Activated CD8-positive, alpha-beta memory T cell treated with anti-CD3 and anti-CD28 coated beads, Interleukin-2, amount 10 ng/mL, durations not matched to agents 7 days and 5 days (primary cell): ENCODE data around the gene DGKD. TPM values are rescaled to one million over a fixed set of nuclear protein-coding genes. Genes with fewer than 3 reads are reported as not detected.
A peak's percentile ranks its signal among the peaks of the same experiment; 100 is the strongest.

Experiments used
- ATAC-seq: fragments of 150-1000 bp; cut with Tn5 transposase; one replicate; pipeline ENCODE4 v1.10.0; 2021; ENCODE audit warnings: moderate library complexity
- CTCF ChIA-PET: fragments of 350-600 bp; sonication (Branson Sonifier 250); formaldehyde crosslinking; loops from one replicate; lab custom pipeline; 2021; ENCODE audit warnings: antibody characterized with exemption; lab: Charles Lee
- DNase-seq: peaks from one replicate; pipeline ENCODE4 v3.0.0-alpha.2; 2020
- H3K27ac Mint-ChIP-seq: one replicate; pipeline ENCODE4 v1.8.0; 2021; ENCODE audit warnings: mild to moderate bottlenecking, mixed read lengths
- H3K27me3 Mint-ChIP-seq: one replicate; pipeline ENCODE4 v1.8.0; 2021; ENCODE audit warnings: mixed read lengths
- H3K36me3 Mint-ChIP-seq: one replicate; pipeline ENCODE4 v1.8.0; 2021; ENCODE audit warnings: mild to moderate bottlenecking, mixed read lengths
- H3K4me1 Mint-ChIP-seq: one replicate; pipeline ENCODE4 v1.8.0; 2021; ENCODE audit warnings: mixed read lengths
- H3K4me3 Mint-ChIP-seq: one replicate; pipeline ENCODE4 v1.8.0; 2021; ENCODE audit warnings: mild to moderate bottlenecking, moderate library complexity, mixed read lengths
- H3K9me3 Mint-ChIP-seq: one replicate; pipeline ENCODE4 v1.8.0; 2022; ENCODE audit warnings: low read depth, mixed read lengths
- total RNA-seq, 2 experiments: library from RNA; stranded (reverse); gene quantifications; one replicate each; pipeline ENCODE4 v1.2.3, GENCODE V29; 2021

DGKD gene
- total RNA-seq, 2 experiments from 2014 or later: 42.3 to 92.4 TPM

DNA sequence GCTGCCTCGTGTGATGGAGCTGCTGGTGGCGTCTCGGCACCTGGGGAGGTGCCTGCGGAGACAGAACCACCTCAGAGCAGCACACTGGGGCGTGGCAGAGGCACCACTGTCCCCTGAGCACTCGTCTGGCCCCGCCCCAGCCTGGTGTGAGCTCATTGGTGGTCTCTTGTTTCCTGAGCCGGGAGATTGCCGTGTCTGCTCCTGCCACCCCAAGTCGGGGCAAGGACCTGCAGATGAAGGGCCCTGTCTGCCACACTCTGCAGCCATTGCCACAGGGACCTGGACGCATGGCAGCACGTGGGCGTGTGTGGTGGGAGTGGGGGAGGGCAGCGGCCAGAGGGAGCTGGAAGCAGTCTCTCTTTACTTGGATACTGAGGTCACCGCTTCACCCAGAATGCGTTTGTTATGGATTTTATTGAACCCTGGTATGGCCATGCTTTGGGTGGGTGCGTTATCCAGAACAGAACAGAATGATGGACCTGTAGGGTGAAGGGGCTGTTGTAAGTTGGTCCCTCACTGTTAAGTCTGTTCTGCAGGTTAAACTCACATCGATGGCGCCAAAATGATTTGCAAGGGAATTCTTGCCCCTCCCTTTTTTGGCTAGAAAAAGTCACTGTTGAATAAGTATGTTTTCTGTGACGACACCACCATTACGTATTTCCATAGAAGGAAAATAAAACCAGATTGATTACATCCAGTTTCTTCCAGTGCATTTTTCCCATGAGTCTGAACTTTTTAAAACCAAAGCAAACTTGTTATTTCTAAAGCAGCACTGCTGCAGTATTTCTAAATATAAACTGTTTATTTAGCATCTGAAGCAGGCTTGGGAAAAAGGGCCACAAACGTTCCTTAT lies 120.2 kb downstream of the DGKD start:
- Mint-ChIP-seq H3K4me1 (no peaks in the 10 kb centered on the region), H3K36me3 (peaks cover 10% of the 10 kb centered on the region), H3K27me3 (no peaks in the 10 kb centered on the region), H3K9me3 (no peaks in the 10 kb centered on the region), H3K4me3 (no peak overlapping the region), H3K27ac (no peak overlapping the region)
- DNase-seq (no peak), ATAC-seq (no peak)
- CTCF ChIA-PET: interaction anchor here (1.0 kb wide), 1 partner anchor 31 kb away, joined by 3 read pairs; no protein-coding TSS in a partner anchor

DNA sequence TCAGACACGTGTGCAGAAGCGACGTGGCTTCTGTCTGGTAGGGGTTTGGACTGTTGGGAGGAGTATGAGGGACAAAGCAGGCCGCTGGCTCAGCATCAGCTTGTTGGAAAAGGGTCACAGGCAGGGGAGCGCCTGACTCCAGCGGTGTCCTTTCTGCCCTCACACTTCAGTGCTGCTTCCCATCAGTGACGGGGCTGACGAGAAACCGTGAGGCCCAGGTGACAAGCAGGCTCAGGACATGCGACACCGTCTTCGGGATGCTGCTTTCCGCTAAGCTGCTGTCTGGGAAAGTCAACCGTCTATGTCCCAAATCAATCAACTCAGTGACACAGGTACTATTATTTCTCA lies 121.7 kb downstream of the DGKD start:
- no peak overlapping the region for H3K27ac Mint-ChIP-seq
- DNase-seq: no peak
- H3K9me3 Mint-ChIP-seq: no peaks in the 10 kb centered on the region
- no peaks in the 10 kb centered on the region for H3K27me3 Mint-ChIP-seq
- H3K4me3 Mint-ChIP-seq: no peak overlapping the region
- ATAC-seq: no peak
- CTCF ChIA-PET: interaction anchor here (1.0 kb wide), 1 partner anchor 33 kb away, joined by 3 read pairs; no protein-coding TSS in a partner anchor
- peaks cover 3% of the 10 kb centered on the region for H3K36me3 Mint-ChIP-seq
- no peaks in the 10 kb centered on the region for H3K4me1 Mint-ChIP-seq

DNA sequence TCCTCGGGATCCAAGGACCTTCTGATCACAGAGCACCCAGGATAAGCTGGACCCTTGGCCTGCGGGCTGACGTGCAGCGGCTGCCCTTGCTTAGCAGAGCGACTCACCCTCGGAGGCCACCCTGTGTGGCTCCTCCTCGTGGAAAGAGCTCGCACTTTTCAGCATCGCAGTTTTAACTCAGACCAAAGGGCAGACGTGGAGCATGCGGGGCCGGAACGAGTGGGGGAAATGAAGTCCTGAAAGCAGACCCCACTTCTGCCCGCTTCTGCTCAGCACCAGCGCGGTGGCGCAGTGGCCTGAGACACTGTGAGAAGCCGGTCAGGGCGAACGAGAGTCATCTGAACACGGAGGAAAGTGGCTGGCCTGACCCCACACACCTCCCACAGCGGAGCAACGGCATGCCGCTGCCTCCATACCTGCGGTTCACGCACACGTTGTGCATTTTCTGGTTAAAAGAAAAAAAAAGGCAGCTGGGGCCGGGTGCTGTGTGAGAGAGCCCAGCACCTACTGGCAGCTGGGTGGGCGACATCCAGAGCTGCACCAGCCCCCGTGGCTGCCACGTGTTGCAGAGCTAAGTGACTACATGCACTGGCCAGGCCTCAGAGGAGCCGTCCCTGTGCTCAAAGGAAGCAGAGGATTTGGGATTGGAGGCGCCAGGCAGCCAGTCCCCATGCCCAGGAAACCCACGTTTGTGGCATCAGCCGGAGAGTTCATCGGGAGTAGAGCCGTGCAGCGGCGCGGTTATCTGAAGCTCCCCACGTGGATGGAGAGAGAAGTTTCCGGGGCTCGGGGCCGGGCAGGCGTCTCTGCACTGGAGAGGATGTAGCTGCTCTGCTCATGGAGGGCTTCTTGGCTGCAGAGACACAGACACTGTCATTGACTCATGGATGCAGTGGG lies 122.6 kb downstream of the DGKD start:
- Mint-ChIP-seq H3K4me3 (no peak overlapping the region), H3K9me3 (no peaks in the 10 kb centered on the region), H3K36me3 (peaks cover 2% of the 10 kb centered on the region), H3K27ac (no peak overlapping the region), H3K27me3 (no peaks in the 10 kb centered on the region), H3K4me1 (no peaks in the 10 kb centered on the region)
- DNase-seq: peak; percentile 39
- CTCF ChIA-PET: no interaction called here
- no peak for ATAC-seq

DNA sequence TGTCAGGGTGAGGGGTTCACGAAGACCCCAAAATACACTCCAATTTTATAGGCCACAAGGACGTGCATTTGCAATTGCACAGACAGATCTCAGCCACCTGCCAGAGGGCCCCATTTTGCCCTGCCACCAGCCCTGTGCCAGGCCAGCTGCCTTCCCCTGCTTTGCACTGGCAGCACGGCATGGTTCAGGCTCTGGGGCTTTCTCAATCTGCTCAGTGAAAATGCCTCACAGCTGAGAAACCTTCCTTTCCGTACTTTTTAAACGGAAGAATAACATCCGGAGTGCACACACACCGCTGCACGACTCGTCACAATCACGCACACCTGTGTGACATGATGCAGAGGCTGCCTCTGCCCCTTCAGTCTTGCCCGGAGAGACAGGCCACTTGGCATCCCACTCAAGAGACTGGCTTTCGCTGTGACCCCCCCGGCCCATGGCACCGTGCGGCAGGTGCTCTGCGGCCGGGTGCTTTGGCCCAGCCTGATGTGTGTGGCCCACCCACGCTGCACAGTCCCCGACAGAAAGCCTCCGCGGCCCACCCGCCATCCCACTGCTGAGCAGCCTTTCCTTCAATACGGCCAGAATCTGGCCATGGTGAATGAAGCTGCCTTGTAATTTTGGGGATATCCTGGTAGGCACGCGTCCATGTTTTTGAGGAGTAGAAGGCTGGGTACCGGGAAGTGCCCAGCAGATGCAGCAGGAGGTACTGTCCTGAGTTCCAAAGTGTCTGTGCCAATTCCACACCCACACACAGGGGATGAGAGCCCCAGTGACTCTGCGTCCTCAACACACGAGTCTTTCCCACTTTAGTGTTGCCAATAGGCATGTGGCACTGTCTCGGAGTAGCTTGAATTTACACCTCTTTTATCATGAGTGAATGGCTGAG lies 123.5 kb downstream of the DGKD start:
- no peaks in the 10 kb centered on the region for H3K36me3 Mint-ChIP-seq
- no peaks in the 10 kb centered on the region for H3K4me1 Mint-ChIP-seq
- ATAC-seq: no peak
- H3K27ac Mint-ChIP-seq: no peak overlapping the region
- H3K4me3 Mint-ChIP-seq: no peak overlapping the region
- no peaks in the 10 kb centered on the region for H3K9me3 Mint-ChIP-seq
- H3K27me3 Mint-ChIP-seq: no peaks in the 10 kb centered on the region
- DNase-seq: peak; percentile 38
- CTCF ChIA-PET: interaction anchor here (0.6 kb wide), 1 partner anchor 722 kb away, joined by 3 read pairs; no protein-coding TSS in a partner anchor

DNA sequence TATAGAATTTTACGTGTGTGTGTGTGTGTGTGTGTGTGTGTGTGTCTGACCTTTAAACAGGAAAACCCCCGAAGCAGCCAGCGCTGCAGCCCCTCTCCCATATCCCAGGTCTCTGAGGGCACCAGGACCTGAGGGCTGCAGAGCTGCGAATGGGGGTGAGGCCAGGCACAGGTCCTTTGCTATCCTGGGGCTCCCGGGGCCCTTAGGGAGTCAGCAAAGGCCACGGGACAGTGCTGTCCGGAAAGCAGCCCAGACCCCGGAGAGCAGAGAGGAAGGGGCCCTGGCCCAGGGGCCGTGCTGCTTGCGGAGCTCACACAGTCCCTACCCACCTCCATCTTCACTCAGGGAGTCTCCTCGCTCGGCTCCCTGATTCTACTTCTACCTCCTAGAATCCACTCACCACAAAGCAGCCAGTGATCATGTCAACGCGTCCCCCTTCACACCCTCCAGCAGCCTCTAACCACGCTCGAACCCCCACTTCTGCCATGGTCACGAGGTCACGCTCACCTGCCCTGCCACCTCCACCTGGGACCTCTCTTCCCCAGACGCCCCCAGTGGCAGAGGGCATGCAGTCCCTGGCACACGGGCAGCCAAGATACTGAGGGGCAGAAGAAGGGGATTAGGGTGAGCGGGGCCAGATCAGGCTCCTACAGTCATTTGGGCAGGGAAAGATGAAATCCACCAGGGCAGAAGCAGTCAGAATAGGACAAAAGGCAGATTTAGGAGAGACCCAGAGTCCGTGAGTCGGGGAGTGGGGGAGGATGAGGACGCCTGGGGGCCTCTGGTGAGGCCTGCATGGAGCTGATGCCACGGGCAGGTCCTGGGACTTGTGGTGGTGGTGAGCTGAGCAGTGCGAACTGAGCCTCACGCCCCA lies 125.6 kb downstream of the DGKD start:
- DNase-seq (peak; percentile 25), ATAC-seq (no peak)
- Mint-ChIP-seq H3K9me3 (no peaks in the 10 kb centered on the region), H3K27me3 (no peaks in the 10 kb centered on the region), H3K36me3 (no peaks in the 10 kb centered on the region), H3K27ac (no peak overlapping the region), H3K4me3 (no peak overlapping the region), H3K4me1 (no peaks in the 10 kb centered on the region)
- CTCF ChIA-PET: no interaction called here

DNA sequence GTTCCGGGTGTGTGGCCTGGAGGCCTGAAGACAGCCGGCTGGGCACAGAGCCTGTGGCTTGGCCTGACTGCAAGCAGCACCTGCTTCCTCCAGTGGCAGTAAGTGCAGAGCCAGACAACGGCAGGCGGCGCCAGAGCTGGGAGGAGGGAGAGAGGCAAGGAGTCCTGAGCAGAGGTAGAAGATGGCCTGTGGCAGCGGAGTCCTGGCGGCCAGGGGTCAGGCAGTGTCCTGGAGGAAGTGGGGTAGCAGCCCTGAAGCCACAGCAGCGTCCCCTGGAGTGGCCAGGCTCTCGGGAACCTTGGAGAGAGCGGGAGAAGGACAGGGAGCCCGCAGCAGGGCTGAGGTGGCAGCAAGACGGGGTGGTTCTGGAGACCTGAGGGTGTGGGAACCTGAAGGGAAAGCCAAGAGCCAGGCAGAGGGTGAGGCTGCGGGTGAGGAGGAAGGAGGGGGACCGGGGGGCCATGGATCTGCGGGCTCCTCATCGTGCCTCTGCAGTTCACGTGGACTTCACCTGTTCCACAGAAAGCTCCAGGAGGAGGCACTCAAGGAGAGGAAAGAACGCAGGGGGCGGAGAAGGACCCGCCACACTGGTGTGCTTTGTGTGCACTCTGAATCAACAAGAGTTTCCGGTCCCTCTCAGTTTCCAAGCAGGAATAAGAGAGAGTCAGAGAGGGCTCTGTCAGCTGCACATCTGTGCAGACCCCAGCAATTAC lies 126.4 kb downstream of the DGKD start:
- DNase-seq (peak; percentile 36), ATAC-seq (no peak)
- Mint-ChIP-seq H3K27me3 (no peaks in the 10 kb centered on the region), H3K9me3 (no peaks in the 10 kb centered on the region), H3K36me3 (no peaks in the 10 kb centered on the region), H3K27ac (no peak overlapping the region), H3K4me1 (no peaks in the 10 kb centered on the region), H3K4me3 (no peak overlapping the region)
- CTCF ChIA-PET: no interaction called here

DNA sequence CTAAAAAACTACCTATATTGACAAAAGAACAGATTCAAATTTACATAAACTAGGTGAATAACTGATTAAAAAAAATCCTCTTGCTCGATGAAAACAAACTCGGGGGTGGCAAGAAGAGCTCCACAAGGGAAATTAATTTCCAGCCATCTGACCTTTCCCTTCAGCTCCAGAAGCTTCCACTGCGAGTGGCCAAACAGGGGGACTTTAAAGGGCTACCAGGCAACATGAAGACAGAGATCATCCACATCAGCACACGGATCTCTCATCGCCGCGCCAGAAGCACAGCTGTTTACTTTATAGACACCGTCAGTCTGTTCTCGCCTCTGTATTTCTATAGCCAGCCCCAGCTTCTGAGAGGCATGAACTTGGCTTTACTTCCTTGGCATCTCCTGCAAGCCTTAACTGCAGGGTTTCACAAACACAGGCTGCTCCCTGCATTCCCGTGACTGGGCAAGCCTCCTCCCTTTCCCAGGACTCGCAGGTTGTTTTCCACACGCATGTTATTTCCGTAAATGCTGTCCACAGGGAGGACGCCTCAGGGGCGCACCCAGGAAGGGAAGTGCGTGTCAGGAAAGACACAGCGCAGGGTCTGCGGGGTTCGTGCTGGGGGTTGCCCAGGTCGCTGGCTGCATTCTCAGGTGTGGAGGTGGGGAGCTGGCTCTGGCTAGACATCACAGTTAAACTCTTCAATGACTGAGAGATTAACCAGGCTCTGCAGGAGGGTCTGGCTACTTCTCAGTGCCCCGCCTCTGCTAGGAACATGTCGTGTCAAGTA lies 127.3 kb downstream of the DGKD start:
- no peaks in the 10 kb centered on the region for H3K36me3 Mint-ChIP-seq
- no peak overlapping the region for H3K4me3 Mint-ChIP-seq
- ATAC-seq (no peak), DNase-seq (peak; percentile 39)
- no peaks in the 10 kb centered on the region for H3K9me3 Mint-ChIP-seq
- no peaks in the 10 kb centered on the region for H3K4me1 Mint-ChIP-seq
- no peak overlapping the region for H3K27ac Mint-ChIP-seq
- H3K27me3 Mint-ChIP-seq: no peaks in the 10 kb centered on the region
- CTCF ChIA-PET: no interaction called here

DNA sequence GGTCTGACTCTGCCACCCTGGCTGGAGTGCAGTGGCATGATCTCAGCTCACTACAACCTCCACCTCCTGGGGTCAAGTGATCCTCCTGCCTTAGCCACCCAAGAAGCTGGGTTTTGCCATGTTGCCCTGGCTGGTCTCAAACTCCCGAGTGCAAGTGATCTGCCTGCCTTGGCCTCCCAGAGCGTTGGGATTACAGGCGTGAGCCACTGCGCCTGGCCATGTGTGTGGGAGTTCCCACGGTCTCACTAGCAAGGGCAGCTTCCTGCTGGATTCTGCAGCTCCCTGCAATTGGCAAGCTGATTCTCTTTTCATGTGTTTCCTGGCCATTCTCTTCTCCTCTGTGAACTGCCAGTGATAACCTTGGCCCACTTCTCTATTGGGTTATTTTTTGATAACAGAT lies 128.3 kb downstream of the DGKD start:
- H3K4me3 Mint-ChIP-seq: no peak overlapping the region
- H3K36me3 Mint-ChIP-seq: no peaks in the 10 kb centered on the region
- DNase-seq (peak; percentile 35), ATAC-seq (no peak)
- H3K27ac Mint-ChIP-seq: no peak overlapping the region
- no peaks in the 10 kb centered on the region for H3K4me1 Mint-ChIP-seq
- no peaks in the 10 kb centered on the region for H3K9me3 Mint-ChIP-seq
- H3K27me3 Mint-ChIP-seq: no peaks in the 10 kb centered on the region
- CTCF ChIA-PET: no interaction called here

DNA sequence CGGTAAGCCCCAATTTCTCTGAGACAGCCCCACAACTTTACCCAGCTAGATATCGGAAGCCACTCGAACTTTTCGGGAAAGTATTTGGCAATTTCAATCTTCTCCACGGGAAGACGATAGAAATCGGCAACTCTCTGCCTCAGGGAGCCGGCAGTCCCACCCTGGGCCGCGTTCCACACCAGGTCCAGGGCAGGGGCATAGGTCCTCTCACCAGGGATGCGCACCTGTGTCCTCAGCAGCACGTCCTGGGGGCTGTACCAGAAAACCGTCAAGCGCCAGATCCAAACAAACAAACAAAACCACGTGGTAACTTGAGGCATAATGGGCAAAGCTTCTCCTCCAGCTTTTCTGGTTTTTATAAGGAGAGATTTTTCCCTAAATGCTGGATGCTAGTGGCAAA lies 131.4 kb downstream of the DGKD start:
- H3K27me3 Mint-ChIP-seq: no peaks in the 10 kb centered on the region
- no peaks in the 10 kb centered on the region for H3K36me3 Mint-ChIP-seq
- no peaks in the 10 kb centered on the region for H3K9me3 Mint-ChIP-seq
- no peak overlapping the region for H3K27ac Mint-ChIP-seq
- ATAC-seq (no peak), DNase-seq (no peak)
- CTCF ChIA-PET: no interaction called here
- H3K4me1 Mint-ChIP-seq: no peaks in the 10 kb centered on the region
- H3K4me3 Mint-ChIP-seq: no peak overlapping the region

DNA sequence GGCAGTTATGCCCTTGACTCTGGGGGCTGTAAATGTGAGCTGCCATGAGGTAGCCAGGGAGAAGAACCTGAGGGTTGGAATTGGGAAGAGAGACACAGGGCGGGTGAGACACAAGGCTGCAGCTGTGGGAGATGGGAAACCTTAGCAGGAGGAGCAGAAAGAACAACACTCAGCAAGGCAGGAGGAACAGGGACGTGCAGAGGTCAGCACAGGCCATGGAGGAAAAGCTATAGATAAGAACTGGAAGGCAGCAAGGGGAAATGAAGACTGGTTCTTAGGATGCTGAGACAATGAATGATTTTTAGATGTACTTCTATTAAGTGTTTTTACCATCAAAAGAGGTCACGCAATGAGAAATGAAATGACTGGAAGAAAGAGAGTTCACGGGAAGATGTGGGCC lies 132.1 kb downstream of the DGKD start:
- no peak for ATAC-seq
- Mint-ChIP-seq H3K9me3 (no peaks in the 10 kb centered on the region), H3K27ac (no peak overlapping the region), H3K27me3 (no peaks in the 10 kb centered on the region), H3K4me1 (no peaks in the 10 kb centered on the region), H3K36me3 (no peaks in the 10 kb centered on the region), H3K4me3 (no peak overlapping the region)
- CTCF ChIA-PET: no interaction called here
- no peak for DNase-seq

DNA sequence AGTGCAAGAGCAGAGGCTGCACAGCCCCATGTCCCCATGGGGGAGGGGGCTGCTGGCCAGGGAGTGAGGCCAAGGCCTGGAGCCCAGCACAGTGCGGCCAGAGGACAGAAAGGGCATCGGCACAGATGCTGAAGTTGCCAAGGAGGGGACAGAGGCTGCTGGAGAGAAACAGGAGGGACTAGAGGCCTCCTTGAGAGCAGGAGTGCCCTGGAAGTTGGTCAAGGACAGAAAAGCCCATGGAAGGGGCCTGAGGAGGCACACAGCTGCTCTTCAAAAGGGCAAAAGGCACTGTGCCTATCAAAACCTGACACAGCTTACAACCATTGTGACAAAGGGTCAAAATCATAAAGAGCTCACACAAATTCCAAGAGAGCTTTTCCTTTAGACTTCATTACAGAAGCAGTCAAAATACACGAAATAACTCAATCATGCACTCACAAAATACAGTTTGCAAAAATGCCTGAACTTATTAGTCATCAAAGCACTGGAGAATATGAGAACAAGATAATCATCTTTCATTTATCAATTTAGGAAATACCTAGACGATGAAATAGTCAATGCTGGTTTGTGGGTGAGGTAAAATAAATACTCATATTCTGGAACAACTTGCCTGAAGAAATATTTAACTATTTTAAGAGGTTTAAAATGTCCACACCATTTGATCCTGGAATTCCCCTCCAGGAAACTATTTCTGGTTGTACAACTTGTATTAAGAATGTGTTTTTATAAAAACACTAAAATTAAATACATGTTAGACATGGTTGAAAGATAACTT lies 132.7 kb downstream of the DGKD start:
- no peaks in the 10 kb centered on the region for H3K4me1 Mint-ChIP-seq
- ATAC-seq: no peak
- H3K27ac Mint-ChIP-seq: no peak overlapping the region
- DNase-seq: no peak
- no peaks in the 10 kb centered on the region for H3K27me3 Mint-ChIP-seq
- H3K9me3 Mint-ChIP-seq: no peaks in the 10 kb centered on the region
- H3K4me3 Mint-ChIP-seq: no peak overlapping the region
- H3K36me3 Mint-ChIP-seq: no peaks in the 10 kb centered on the region
- CTCF ChIA-PET: no interaction called here
